Stimulated activated CD8-positive, alpha-beta memory T cell treated with anti-CD3 and anti-CD28 coated beads, Interleukin-12 subunit alpha, Interleukin-12 subunit beta, amount 100 ng/mL, for 4 hours (primary cell): ENCODE data around the gene SARNP.

ENCODE experiments used
- DNase-seq: peaks from one replicate; pipeline ENCODE4 v3.0.0-alpha.2; 2020; ENCODE audit warnings: low read depth

Gene SARNP

GRCh38 chr12:55724226-55724939, 93.1 kb downstream of the SARNP start:
- DNase-seq = peak; percentile 27

DNA sequence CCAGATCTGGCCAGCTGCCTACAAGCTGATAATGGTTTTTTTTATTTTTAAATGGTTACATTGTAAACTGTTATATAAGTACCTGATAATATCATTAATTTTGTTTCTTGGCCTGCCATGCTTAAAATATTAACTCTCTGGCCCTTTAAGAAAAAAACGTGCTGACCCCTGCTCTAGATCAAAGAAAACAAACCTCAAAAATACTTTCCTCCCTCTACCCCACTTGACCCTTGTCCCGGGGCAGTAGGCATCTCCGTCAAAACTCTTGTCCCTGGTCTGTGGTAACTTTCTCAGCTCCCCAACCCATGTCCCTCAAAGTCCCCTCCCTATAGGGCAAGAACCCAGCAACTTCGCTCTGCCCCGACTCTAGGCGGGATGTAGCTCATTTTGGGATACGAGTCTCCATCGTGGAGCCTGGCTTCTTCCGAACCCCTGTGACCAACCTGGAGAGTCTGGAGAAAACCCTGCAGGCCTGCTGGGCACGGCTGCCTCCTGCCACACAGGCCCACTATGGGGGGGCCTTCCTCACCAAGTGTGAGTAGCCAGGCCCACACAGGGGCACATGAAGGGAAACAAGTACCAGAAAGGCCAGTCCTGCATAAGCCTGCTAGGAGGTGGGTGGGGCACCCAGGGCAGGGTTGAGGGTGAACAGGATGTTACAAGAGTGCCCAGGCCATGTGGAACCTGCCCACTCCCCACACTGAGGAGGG, 93.9 kb downstream of the SARNP start:
- DNase-seq = no peak

DNA sequence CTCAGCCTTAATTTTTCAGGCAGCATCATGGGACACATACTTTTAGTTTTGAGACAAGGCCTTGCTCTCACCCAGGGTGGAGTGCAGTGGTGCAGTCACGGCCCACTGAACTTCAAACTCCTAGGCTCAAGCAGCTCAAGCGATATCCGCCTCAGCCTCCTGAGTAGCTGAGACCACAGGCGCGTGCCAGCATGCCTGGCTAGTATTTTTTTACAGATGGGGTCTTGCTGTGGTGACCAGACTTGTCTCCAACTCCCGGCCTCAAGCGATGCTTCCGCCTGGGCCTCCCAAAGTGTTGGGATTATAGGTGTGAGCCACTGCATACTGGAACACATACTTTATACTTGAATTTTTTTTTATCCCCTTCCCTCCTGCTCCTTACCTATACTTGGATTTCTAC, 94.6 kb downstream of the SARNP start:
- DNase-seq = no peak

DNA sequence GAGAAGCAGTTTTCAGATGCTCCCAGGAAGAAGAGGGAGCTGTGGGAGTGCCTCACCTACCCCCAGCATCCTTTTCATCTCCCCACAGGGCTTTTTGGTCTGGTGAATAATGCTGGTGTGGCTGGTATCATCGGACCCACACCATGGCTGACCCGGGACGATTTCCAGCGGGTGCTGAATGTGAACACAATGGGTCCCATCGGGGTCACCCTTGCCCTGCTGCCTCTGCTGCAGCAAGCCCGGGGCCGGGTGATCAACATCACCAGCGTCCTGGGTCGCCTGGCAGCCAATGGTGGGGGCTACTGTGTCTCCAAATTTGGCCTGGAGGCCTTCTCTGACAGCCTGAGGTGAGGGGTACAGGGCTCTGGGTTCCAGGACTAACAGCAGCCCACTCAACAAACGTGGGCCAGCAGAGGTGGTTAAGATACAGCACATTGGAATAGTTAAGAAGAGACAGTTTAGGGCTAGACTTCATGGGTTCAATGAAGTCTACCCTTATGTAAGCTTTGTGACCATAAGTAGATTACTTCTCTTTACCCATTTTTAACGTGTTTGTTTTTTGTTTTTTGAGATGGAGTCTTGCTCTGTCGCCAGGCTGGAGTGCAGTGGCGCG, 95.8 kb downstream of the SARNP start:
- DNase-seq = no peak

DNA sequence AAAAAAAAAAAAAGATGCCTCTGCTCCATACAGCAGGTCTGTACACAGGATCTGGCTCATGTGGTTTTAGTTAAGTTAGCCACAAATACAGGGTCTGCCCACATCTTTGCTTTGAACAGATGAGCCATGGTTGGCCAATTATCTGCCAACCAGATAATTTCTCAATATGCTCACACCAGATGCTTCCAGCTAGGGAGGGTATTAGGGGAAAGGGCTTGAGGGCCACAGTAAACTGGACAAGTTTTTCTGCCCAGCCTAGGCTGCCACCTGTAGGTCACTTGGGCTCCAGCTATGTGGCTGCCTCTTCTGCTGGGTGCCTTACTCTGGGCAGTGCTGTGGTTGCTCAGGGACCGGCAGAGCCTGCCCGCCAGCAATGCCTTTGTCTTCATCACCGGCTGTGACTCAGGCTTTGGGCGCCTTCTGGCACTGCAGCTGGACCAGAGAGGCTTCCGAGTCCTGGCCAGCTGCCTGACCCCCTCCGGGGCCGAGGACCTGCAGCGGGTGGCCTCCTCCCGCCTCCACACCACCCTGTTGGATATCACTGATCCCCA, 96.6 kb downstream of the SARNP start:
- no peak for DNase-seq

DNA sequence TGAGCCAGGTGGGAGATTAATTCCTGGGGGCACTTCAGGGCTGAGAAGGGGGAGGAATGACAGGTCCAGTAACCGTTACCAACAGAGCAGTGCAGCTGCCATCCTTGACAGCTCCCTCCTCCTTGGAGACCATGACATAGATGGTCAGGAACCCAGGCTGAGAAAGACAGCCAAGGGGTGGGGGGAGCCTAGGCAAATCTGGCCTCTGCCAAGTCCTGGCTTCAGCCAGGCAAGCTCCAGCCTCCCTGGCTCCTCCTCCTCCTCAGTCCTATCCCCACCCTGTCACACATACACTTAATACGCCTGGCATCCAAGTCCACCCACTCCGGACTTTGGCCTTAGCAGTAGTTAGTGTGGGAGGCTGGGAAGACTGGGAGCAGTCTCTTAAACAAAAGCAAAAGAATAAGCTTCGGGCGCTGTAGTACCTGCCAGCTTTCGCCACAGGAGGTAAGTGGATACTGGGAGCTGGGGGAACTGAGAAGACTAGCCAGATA, 97.4 kb downstream of the SARNP start, which contains the start of gene RDH5:
TSS of gene RDH5 (plus strand) at position 323 of the 494 bp plus-strand sequence. CDS start 792 bp downstream, outside the sequence.
- no peak for DNase-seq

DNA sequence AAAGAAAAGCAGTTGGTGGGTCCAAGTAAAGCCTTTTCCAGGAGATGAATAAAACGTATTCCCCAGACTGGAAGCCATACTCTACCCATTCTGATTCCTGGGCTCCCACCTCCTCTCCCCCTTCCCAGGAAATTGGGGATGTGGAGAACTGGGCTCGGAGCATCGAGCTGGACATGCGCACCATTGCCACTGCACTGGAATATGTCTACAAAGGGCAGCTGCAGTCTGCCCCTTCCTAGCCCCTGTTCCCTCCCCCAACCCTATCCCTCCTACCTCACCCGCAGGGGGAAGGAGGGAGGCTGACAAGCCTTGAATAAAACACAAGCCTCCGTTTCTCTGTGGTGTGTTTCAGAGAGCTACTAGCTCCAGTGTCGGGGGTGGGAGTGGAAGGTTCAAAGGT, 98.2 kb downstream of the SARNP start:
- no peak for DNase-seq

GRCh38 chr12:55718624-55719275, 98.8 kb downstream of the SARNP start:
- DNase-seq = no peak

GRCh38 chr12:55718015-55718414, 99.5 kb downstream of the SARNP start:
- DNase-seq = no peak

GRCh38 chr12:55717011-55718007, 100.2 kb downstream of the SARNP start:
- DNase-seq = no peak

- no peak for DNase-seq
Measured at GRCh38 chr12:55716582-55716957, 101.0 kb downstream of the SARNP start.

DNA sequence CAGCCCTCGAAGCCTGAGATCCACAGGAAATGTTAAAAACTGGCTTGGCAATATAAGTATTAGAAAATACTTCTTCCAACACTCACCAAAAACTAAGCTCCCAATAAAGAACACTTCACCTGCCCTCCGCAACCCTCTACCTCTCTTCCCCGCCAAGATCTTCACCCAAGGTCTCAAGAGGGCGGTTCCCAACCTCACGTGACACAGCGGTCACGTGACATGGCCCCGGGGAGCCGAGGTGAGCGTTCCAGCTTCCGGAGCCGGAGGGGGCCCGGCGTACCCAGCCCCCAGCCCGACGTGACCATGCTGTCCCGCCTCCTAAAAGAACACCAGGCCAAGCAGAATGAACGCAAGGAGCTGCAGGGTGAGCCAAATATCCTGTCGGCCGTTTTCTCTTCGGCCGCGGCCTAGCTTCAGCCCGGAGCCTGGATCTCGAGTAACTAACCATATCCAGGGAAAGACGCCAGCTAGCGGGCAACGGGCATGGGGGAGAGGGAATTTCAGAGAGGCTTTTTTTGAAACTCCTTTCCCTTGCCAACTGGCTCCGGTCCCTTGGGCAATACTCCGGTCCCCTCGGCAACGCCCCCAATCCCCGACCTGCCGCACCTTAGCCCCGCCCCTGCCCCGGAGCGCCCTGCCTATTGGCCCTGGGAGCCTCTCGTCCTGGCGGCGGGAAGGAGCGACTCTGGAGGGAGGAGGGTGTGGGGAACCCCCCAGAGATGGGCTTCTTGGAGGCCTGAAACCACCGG, 101.5 kb downstream of the SARNP start, which contains the start of gene BLOC1S1:
TSS of gene BLOC1S1 (plus strand) at position 214 of the 749 bp plus-strand sequence. CDS start at position 220, 6 bp downstream.
- DNase-seq = peak; percentile 79

GRCh38 chr12:55715169-55715764, 102.3 kb downstream of the SARNP start:
- no peak for DNase-seq

DNA sequence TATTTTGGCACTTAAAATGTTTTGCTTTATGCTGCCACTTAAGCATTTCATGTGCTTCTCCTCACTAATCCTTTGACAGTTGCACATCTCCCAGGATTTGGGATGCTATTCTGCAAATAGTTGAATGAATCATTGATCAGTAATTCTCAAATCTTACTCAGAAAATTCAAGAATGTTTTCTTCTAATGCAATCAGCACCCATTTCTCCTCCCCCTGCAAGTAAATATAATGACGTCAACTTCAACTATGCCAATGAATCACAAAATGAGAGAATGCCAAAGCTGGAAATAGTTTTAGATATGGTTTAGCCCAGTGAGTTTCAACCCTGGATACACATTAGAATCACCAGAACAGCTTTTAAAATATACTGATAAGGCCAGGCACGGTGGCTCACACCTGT, 103.8 kb downstream of the SARNP start:
- no peak for DNase-seq

GRCh38 chr12:55712700-55713415, 104.7 kb downstream of the SARNP start:
- no peak for DNase-seq

DNA sequence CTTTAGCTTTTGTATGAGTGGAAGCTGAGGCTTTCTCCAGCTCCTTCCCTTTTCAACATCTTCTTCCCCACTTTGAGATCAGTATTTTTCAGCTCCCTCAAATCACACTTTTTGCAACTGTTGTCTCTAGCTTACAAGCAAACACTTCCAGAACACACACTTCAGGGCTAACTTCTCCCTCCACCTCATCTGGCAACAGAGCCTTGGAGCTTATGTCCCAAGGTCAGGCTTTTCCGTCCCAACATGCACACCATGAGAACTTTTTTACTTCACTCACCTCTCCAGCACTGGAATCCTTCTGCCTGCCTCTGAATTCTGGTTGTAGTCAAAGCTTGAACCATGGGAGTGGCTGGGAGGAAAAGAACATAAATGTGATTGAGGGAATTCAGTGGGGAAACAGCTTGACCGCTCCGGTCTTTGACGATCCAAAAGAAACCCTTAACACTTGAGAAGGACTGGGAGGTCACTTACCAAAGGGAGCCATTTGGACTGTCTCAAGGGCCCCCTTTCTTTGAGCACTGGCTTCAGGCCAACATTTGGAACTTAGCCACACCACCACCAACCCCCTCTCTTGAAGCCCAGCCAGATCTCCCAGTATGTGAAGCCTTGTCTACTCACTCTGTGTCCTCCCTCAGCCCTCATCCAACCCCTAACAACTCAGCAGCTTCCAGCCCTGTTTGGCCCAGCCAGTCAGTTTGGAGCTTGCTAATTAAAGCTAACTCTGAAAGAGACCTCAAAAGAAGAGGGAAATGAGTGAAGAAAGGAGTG, 105.6 kb downstream of the SARNP start:
- no peak for DNase-seq

DNA sequence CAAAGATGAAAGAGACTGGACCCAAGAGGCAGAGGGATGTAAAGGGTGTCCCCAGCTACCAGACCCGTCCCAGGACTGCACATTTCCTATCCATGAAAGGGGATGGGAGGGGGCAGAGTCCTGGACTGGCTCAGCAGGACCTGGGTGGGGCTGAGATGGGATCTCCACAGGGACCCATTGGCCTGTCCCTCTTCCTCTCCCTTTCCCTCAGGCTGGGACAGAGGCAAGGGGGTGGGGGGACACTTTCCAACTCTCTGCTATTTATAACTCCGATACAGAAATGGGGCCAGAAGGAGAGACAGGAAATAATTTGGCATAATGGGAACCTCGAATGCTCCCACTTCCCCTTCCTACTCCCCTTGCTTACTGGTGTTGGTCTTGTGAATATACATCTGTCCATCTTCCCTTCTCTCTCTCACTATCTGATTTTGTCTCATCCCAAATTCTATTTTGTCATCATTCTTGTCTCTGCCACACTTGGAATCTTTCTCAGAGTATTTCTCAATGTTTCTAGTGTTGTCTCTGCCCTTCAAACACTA, 108.8 kb downstream of the SARNP start:
- DNase-seq = no peak
